Measurements from ENCODE around the gene KY.

DNA sequence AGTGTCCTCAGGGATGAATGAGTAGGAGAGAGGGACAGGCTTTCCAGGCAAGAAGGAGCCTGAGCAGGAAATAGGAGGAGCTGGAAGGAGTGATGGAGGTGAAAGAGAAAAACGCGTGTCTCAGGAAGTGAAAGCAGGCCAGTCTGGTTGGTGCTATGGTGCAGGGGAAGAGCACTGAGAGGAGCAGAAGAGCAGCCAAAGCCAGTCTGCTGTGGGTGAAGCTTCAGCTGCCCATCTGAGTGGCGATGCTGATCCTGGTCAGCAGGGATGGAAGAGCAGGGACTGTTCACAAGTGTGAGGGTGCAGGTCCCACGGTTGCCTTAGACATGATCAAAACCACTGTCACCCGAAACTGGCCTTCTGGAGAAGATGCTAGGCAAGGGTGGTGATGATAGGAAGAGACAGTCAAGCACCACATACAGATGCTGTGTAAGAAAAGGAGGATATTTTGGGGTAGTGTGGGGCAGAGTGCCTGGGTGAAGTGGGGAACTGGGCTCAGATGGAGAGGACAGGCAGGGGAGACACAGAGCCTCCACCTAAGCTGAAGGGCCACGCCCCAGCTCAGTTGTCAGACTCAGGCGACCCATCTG is 5.5 kb upstream of the KY start:
- TF ChIP-seq, protein P1, sequence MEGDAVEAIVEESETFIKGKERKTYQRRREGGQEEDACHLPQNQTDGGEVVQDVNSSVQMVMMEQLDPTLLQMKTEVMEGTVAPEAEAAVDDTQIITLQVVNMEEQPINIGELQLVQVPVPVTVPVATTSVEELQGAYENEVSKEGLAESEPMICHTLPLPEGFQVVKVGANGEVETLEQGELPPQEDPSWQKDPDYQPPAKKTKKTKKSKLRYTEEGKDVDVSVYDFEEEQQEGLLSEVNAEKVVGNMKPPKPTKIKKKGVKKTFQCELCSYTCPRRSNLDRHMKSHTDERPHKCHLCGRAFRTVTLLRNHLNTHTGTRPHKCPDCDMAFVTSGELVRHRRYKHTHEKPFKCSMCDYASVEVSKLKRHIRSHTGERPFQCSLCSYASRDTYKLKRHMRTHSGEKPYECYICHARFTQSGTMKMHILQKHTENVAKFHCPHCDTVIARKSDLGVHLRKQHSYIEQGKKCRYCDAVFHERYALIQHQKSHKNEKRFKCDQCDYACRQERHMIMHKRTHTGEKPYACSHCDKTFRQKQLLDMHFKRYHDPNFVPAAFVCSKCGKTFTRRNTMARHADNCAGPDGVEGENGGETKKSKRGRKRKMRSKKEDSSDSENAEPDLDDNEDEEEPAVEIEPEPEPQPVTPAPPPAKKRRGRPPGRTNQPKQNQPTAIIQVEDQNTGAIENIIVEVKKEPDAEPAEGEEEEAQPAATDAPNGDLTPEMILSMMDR (conservative IDR thresholded peaks at IDR 0.05), result no peak
- TF ChIP-seq ZFX (IDR thresholded peaks at IDR 0.05), result no peak
